Activated CD4-positive, alpha-beta T cell treated with anti-CD3 and anti-CD28 coated beads, Interleukin-2, amount 50 U/mL, for 4 hours (primary cell): ENCODE data around the gene LIN7B.
A peak's percentile ranks its signal among the peaks of the same experiment; 100 is the strongest.

Experiments
- DNase-seq, 2 experiments: peaks; one replicate each; pipeline ENCODE4 v3.0.0-alpha.2; 2020

LIN7B gene

GRCh38 chr19:49097453-49098288, 16.5 kb upstream of the LIN7B start:
- peak; percentile 61 to 67 for DNase-seq

GRCh38 chr19:49098795-49099194, 15.4 kb upstream of the LIN7B start:
- DNase-seq: no peak

DNA sequence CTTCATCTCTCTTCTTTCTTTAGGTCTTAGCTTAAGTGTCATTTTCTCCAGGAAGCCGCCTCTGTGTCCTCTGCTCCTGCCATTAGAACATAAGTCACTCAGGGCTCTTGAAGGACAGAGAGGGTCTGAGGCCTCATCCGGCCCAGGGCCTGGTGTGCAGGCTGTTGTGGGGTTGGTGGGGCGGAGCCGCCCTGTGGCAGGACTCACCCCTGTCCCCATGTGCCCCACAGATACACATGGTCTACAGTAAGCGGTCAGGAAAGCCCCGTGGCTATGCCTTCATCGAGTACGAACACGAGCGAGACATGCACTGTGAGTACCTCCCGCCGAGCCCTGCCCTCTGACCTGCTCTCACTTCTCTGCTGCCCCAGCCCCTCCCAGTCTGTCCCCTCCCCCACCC, 13.0 kb upstream of the LIN7B start:
- DNase-seq: no peak

GRCh38 chr19:49102303-49102702, 11.9 kb upstream of the LIN7B start:
- DNase-seq: no peak

DNA sequence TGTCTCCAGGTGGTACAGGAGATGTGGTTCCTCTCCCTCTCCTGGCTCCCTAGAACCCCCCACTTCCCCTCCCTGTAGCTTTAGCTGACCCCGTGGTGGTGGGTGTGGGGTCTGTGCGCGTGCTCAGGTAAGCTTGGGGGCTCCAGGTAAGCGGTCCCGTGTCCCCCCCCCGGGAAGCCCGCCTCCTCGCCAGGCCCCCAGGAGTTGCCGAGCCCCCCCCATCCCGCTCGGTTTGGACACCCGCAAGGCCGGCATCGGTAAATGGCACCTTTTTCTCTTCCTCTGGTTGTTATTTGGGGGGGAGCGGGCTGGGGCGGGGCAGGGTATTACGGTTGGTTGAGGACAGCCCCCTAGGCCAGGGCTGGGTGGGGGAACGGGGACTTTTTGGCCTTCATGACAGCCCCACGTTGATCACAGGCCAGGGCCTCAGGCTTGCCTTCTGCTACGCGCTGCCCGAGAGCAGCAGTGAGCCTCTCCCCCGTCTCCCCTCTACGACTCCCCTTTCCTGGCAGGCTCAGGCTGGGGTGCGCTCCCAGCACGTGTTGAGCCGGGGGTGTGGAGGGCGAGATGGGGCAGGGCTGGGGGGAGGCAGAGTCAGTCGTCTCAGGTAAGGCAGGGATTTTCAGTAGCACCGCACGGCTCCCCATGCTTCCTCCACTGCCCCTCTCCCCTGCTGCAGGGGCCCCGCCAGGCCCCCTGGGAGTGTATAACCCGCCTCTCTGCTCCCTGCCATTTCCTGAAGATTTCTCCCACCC, 10.7 kb upstream of the LIN7B start:
- DNase-seq: no peak

- DNase-seq: no peak
These were observed 9.8 kb upstream of the LIN7B start for GRCh38 chr19:49104229-49104864.

- DNase-seq: peak; percentile 62 to 67
These were observed 7.5 kb upstream of the LIN7B start for GRCh38 chr19:49106648-49107135.

DNA sequence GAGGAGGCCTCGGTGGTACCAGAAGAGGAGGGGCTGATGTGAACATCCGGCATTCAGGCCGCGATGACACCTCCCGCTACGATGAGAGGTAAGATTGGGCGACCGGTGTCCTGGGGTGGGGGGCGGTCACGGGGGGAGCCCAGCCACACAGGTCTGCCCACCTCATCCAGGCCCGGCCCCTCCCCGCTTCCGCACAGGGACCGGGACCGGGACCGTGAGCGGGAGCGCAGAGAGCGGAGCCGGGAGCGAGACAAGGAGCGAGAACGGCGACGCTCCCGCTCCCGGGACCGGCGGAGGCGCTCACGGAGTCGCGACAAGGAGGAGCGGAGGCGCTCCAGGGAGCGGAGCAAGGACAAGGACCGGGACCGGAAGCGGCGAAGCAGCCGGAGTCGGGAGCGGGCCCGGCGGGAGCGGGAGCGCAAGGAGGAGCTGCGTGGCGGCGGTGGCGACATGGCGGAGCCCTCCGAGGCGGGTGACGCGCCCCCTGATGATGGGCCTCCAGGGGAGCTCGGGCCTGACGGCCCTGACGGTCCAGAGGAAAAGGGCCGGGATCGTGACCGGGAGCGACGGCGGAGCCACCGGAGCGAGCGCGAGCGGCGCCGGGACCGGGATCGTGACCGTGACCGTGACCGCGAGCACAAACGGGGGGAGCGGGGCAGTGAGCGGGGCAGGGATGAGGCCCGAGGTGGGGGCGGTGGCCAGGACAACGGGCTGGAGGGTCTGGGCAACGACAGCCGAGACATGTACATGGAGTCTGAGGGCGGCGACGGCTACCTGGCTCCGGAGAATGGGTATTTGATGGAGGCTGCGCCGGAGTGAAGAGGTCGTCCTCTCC, 6.3 kb upstream of the LIN7B start:
- no peak for DNase-seq

- no peak for DNase-seq
These were observed 5.1 kb upstream of the LIN7B start for GRCh38 chr19:49109051-49109450.

- DNase-seq: no peak
These were observed 4.5 kb upstream of the LIN7B start for GRCh38 chr19:49109569-49110233.

GRCh38 chr19:49110567-49110966, 3.6 kb upstream of the LIN7B start:
- DNase-seq: no peak

DNA sequence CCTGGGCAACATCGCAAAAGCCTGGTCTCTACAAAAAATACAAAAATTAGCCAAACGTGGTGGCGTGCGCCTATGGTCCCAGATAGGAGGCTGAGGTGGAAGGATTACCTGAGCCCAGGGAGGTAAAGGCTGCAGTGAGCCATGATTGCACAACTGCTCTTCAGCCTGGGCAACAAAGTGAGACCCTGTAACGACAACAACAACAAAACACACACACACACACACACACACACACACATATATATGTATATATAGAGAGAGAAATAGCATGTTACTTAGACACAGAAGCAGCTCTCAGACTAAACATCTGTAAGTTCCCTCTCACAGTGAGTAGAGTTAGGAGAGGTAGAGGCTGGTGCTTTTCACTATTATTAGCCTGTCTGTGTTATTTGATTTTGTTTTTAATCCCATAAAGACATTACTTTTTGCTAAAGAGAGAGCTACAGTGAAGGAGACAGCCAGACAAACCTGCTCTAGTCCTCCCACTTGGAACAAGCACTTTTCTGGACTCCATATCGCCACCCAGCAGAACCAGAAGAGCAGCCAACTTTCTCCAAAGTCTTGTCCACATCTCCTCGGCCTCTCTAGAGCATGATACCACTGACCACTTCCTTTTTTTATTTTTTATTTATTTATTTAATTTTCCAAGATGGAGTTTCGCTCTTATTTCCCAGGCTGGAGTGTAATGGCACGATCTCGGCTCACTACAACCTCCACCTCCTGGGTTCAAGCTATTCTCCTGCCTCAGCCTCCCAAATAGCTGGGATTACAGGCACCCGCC, 2.8 kb upstream of the LIN7B start:
- DNase-seq: no peak

DNA sequence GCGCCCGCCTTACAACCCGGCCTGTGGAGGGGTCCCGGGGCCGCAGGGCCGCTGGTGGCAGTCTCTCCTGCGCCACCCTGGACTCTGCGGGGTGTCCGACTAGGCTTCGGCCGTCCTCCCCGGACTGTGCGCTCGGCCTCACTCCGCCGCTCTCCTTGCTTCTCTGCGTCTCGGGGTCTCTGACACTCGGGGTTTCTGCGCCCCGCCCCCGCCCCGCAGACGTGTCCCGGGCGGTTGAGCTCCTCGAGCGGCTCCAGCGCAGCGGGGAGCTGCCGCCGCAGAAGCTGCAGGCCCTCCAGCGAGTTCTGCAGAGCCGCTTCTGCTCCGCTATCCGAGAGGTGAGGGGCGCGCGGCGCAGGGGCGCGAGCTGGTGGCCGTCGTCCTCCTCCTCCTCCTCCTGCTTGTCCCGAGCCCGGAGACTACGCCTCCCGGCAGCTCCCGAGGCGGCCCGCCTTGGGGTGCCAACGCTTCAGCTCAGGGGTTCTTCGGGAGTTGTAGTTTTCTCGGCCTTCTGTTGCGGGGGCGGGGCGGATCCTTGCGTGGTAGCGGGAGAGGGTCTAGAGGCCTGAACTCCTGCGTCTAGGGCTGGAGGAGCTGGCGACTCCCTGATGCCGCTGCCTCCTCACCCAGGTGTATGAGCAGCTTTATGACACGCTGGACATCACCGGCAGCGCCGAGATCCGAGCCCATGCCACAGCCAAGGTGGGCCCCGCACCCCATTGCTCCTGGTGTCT, 627 bp downstream of the LIN7B start:
- DNase-seq: peak; percentile 42 to 54

GRCh38 chr19:49116544-49116943, 2.4 kb downstream of the LIN7B start:
- no peak for DNase-seq

GRCh38 chr19:49117677-49118564, 3.8 kb downstream of the LIN7B start:
- DNase-seq: no peak

- peak; percentile 93 to 95 for DNase-seq
These were observed 4.6 kb downstream of the LIN7B start, which contains the start of gene C19orf73 for GRCh38 chr19:49118565-49119410. TSS of gene C19orf73 (minus strand) at chr19:49119143. CDS start at chr19:49119022, 121 bp downstream.

GRCh38 chr19:49119411-49120324, 5.5 kb downstream of the LIN7B start, which contains the start of gene PPFIA3:
TSS of gene PPFIA3 (plus strand) at chr19:49119544. CDS start at chr19:49127874, 8,330 bp downstream.
- DNase-seq: no peak
